ENCODE measurements around the gene AOPEP.

- TF ChIP-seq CTCF (IDR thresholded peaks at IDR 0.05; ENCODE audit: extremely low read depth in 1 of 2, insufficient read depth in 1 of 2, low read depth in 1 of 2, low read length in 2 of 2) (no peak), EZH2 (IDR thresholded peaks at IDR 0.05; ENCODE audit: borderline replicate concordance, low read depth, low read length, severe bottlenecking) (no peak), POLR2AphosphoS5 (IDR thresholded peaks at IDR 0.05; ENCODE audit: insufficient read depth, low read depth, low read length) (no peak)
Measured at GRCh38 chr9:94799578-94800264, 73.2 kb downstream of the AOPEP start.

All from endothelial cell of umbilical vein (primary cell).